CD4-positive, alpha-beta T cell treated with Interleukin-17A for 1 hour (primary cell): ENCODE data around the gene TAS2R14.

Experiments
- DNase-seq: peaks from one replicate; pipeline ENCODE4 v3.0.0-alpha.2; 2020

The TAS2R14 gene

GRCh38 chr12:10939163-10939562 is at the start of gene TAS2R14:
TAS2R14 (minus strand) TSS chr12:10939263; CDS start chr12:10939207, 56 bp downstream.
- DNase-seq: no peak

GRCh38 chr12:10986812-10987211 is 47.7 kb upstream of the TAS2R14 start, which contains the start of gene TAS2R50:
TAS2R50 (minus strand) TSS chr12:10986912; CDS start chr12:10986860, 52 bp downstream.
- no peak for DNase-seq

GRCh38 chr12:10982244-10982643 is 43.2 kb upstream of the TAS2R14 start:
- DNase-seq: peak; percentile 71

- no peak for DNase-seq
Measured at GRCh38 chr12:10974965-10975364, 35.9 kb upstream of the TAS2R14 start.

GRCh38 chr12:10968765-10969456 is 29.8 kb upstream of the TAS2R14 start:
- DNase-seq: no peak

GRCh38 chr12:10967409-10967808 is 28.3 kb upstream of the TAS2R14 start:
- no peak for DNase-seq

GRCh38 chr12:10966314-10966713 is 27.3 kb upstream of the TAS2R14 start:
- DNase-seq: no peak

- DNase-seq: no peak
Measured at GRCh38 chr12:10965476-10965875, 26.4 kb upstream of the TAS2R14 start.

- DNase-seq: peak; percentile 16
Measured at GRCh38 chr12:10960211-10960610, 21.1 kb upstream of the TAS2R14 start.

GRCh38 chr12:10959804-10960203 is 20.7 kb upstream of the TAS2R14 start:
- peak; percentile 28 for DNase-seq

- DNase-seq: no peak
Measured at GRCh38 chr12:10957741-10958140, 18.7 kb upstream of the TAS2R14 start.

- DNase-seq: no peak
Measured at GRCh38 chr12:10956085-10956484, 17.0 kb upstream of the TAS2R14 start.

- no peak for DNase-seq
Measured at GRCh38 chr12:10952645-10953044, 13.6 kb upstream of the TAS2R14 start.

- DNase-seq: no peak
Measured at GRCh38 chr12:10943167-10943566, 4.1 kb upstream of the TAS2R14 start.

GRCh38 chr12:10941916-10942607 is 3.0 kb upstream of the TAS2R14 start:
- DNase-seq: no peak

GRCh38 chr12:10941369-10941768 is 2.3 kb upstream of the TAS2R14 start:
- no peak for DNase-seq

- no peak for DNase-seq
Measured at GRCh38 chr12:10940389-10940788, 1.3 kb upstream of the TAS2R14 start.

GRCh38 chr12:10936506-10936905 is 2.6 kb downstream of the TAS2R14 start:
- no peak for DNase-seq

- DNase-seq: no peak
Measured at GRCh38 chr12:10928746-10929286, 10.2 kb downstream of the TAS2R14 start, which contains the start of gene PRH2. PRH2 (plus strand) TSS chr12:10929236; CDS start chr12:10929274, 38 bp downstream.

GRCh38 chr12:10926269-10926668 is 12.8 kb downstream of the TAS2R14 start:
- DNase-seq: no peak

- no peak for DNase-seq
Measured at GRCh38 chr12:10919809-10920208, 19.3 kb downstream of the TAS2R14 start.

GRCh38 chr12:10910380-10910779 is 28.7 kb downstream of the TAS2R14 start:
- DNase-seq: no peak

GRCh38 chr12:10909462-10909861 is 29.6 kb downstream of the TAS2R14 start, which contains the start of gene TAS2R13:
TAS2R13 (minus strand) TSS chr12:10909562; CDS start chr12:10909298, 264 bp downstream.
- no peak for DNase-seq

GRCh38 chr12:10904686-10905085 is 34.4 kb downstream of the TAS2R14 start:
- no peak for DNase-seq
